T-helper 2 cell treated with Interferon-gamma antibody and Interleukin-4, amounts not matched to agents 5 μg/mL and 100 μg/mL, for 36 hours (primary cell): ENCODE data around the gene EGFR.

Source experiments
- DNase-seq: peaks from one replicate; pipeline ENCODE4 v3.0.0; 2021; ENCODE audit warnings: low spot score
- H3K27ac Mint-ChIP-seq: one replicate; pipeline ENCODE4 v1.8.0; 2021; ENCODE audit warnings: mild to moderate bottlenecking, mixed read lengths
- H3K27me3 Mint-ChIP-seq: one replicate; pipeline ENCODE4 v1.8.0; 2021; ENCODE audit warnings: low read depth, mixed read lengths
- H3K36me3 Mint-ChIP-seq: one replicate; pipeline ENCODE4 v1.8.0; 2021; ENCODE audit warnings: low read depth, mixed read lengths
- H3K4me1 Mint-ChIP-seq: one replicate; pipeline ENCODE4 v1.8.0; 2021; ENCODE audit warnings: low read depth, mixed read lengths
- H3K4me3 Mint-ChIP-seq: one replicate; pipeline ENCODE4 v1.8.0; 2022; ENCODE audit warnings: mild to moderate bottlenecking, moderate library complexity, mixed read lengths
- H3K9me3 Mint-ChIP-seq: one replicate; pipeline ENCODE4 v1.8.0; 2021; ENCODE audit warnings: mixed read lengths

The EGFR gene

DNA sequence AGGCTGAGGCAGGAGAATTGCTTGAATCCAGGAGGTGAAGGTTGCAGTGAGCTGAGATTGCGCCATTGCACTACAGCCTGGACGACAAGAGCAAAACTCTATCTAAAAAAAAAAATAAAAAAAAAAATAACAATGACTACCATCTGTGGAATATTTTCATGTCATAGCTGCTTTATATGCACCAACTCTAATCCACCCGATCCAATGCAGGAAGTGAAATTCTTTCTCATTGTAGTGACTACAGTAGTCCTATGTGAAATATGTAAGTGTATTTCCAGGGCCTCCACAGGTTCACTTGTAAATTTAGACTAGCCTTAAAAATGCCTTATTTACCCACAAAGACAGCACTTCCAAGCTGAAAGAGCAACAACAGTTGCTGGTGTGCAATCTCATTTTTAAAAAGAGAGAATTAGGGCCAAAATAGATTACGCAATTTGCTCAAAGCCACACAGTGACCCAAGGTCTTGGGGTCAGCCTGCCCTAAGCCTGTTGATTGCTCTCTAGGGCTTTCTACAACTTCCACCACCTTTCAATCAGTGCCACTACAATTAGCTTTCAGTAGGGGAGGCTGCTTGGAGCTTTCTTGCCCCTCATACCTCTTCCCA is 25.8 kb upstream of the EGFR start:
- no peak overlapping the region for H3K4me3 Mint-ChIP-seq
- no peaks in the 10 kb centered on the region for H3K36me3 Mint-ChIP-seq
- H3K4me1 Mint-ChIP-seq: peaks cover 16% of the 10 kb centered on the region
- H3K27me3 Mint-ChIP-seq: peaks cover 15% of the 10 kb centered on the region
- no peak overlapping the region for H3K27ac Mint-ChIP-seq
- DNase-seq: no peak
- no peaks in the 10 kb centered on the region for H3K9me3 Mint-ChIP-seq

- Mint-ChIP-seq H3K36me3 (no peaks in the 10 kb centered on the region), H3K4me1 (peaks cover 16% of the 10 kb centered on the region), H3K4me3 (no peak overlapping the region), H3K27ac (no peak overlapping the region), H3K9me3 (no peaks in the 10 kb centered on the region), H3K27me3 (peaks cover 17% of the 10 kb centered on the region)
- DNase-seq: no peak
Measured at GRCh38 chr7:54995166-54995565, 23.7 kb upstream of the EGFR start.

DNA sequence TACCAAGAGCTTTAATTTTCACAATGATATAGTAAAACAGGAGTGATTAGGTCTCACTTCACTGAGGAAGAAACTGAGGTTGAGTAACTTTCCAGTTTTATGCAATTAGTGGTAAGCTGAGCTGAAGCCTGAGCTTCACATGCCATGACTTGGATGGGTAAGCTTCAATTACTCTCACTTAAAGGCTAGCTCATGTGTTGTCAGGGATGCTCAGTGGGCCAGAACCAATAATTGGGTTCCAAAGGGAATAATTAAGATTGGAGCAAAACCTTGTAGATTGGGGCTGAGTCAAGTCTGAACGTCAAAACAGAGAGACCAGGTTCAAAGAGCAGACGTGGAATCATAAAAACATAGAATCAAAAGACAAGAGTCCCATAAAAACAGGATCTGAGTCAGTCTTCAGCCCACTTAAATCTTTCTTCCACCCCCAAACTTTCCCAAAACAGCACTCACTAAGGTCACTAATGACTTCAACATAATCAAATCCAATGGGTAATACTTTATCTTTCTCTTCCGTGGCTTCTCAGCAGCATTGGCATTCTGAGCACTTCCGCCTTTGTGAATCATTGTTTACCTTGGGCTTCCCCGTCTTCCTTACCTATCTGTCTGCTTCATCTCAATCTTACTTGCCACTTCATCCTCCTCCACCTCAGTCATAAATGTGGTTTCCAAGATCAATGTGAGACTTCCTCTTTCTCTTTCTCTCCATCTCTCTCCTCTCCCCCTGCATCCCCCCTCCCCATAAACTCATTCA is 23.0 kb upstream of the EGFR start:
- Mint-ChIP-seq H3K9me3 (no peaks in the 10 kb centered on the region), H3K27me3 (peaks cover 20% of the 10 kb centered on the region), H3K4me3 (peak overlapping the region; percentile 28), H3K36me3 (no peaks in the 10 kb centered on the region), H3K27ac (peak overlapping the region; percentile 51), H3K4me1 (peaks cover 16% of the 10 kb centered on the region)
- DNase-seq: peak; percentile 75

- DNase-seq: no peak
- Mint-ChIP-seq H3K27ac (peak overlapping the region; percentile 51), H3K27me3 (peaks cover 22% of the 10 kb centered on the region), H3K4me3 (peak overlapping the region; percentile 28), H3K36me3 (no peaks in the 10 kb centered on the region), H3K9me3 (no peaks in the 10 kb centered on the region), H3K4me1 (peaks cover 16% of the 10 kb centered on the region)
Measured at GRCh38 chr7:54996391-54996790, 22.4 kb upstream of the EGFR start.

DNA sequence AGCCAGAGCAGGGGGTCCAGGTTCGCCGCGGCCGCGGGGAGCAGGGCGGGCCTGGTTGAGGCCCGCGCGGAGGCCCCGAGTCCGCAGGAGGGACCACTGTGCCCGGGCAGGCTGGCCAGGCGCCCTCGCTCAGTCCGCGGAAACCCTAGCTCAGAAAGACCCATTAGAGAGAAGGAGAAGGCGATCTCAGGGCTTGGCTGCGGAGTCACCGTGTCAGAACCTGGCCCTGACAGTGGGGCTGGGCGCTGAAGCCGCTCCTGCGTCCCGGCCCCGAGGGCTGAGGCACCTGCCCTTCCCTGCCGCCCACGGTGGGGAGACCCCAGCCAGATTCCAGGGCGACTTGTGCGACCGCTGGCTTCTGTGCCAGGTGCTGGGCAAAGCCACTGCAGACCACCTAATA is 14.2 kb upstream of the EGFR start:
- Mint-ChIP-seq H3K4me3 (no peak overlapping the region), H3K4me1 (no peaks in the 10 kb centered on the region), H3K27me3 (peaks cover 19% of the 10 kb centered on the region), H3K36me3 (no peaks in the 10 kb centered on the region), H3K27ac (no peak overlapping the region), H3K9me3 (no peaks in the 10 kb centered on the region)
- no peak for DNase-seq

DNA sequence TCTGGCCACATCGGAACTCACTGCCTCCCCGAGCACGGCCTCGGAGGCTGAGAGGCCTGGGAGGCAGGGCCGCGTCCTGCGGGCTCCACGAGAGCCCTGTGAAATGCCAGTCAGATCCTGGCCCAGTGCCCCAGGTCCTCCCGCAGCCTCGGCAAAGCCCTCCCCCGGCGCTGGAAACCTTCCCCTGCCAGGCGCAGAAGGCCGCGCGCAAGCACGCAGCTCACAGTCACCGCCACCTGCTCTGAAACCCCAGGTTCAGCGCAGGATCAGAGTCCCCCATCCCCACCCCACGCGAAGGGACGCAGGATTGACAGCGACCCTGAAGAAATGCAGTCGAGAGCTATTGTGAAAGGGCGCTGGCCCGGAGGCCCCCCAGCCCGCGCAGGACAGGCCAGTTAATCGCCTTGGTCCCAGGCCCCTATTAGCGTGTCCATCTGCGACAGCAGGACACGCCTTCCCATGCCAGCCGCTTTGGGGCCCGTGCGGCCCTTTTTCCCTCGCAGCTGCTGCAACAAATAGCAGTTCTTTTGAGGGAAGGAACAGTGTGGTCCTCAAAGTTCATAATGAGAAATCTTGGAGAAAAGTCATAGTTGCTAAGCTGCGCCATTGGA is 13.5 kb upstream of the EGFR start:
- DNase-seq: no peak
- Mint-ChIP-seq H3K36me3 (no peaks in the 10 kb centered on the region), H3K9me3 (no peaks in the 10 kb centered on the region), H3K27me3 (peaks cover 16% of the 10 kb centered on the region), H3K4me3 (no peak overlapping the region), H3K4me1 (no peaks in the 10 kb centered on the region), H3K27ac (no peak overlapping the region)

GRCh38 chr7:55006499-55006898 is 12.3 kb upstream of the EGFR start:
- Mint-ChIP-seq H3K27ac (no peak overlapping the region), H3K4me1 (no peaks in the 10 kb centered on the region), H3K4me3 (no peak overlapping the region), H3K36me3 (no peaks in the 10 kb centered on the region), H3K27me3 (peaks cover 13% of the 10 kb centered on the region), H3K9me3 (no peaks in the 10 kb centered on the region)
- no peak for DNase-seq

DNA sequence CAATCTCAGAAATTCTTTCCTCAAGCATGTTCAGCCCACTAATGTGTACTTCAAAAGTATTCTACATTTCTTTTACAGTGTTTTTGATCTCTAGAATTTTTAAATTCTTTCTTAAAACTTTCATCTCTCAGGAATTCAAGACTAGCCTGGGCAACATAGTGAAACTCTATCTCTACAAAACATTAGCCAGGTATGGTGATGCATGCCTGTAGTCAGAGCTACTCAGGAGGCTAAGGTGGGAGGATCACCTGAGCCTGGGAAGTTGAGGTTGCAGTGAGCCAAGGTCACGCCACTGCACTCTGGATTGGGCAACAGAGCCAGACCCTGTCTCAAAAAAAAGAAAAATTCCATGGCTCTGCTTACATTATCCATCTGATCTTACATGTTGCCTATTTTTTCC is 5.0 kb upstream of the EGFR start:
- Mint-ChIP-seq H3K9me3 (no peaks in the 10 kb centered on the region), H3K4me1 (no peaks in the 10 kb centered on the region), H3K27me3 (peaks cover 54% of the 10 kb centered on the region), H3K27ac (no peak overlapping the region), H3K4me3 (no peak overlapping the region), H3K36me3 (no peaks in the 10 kb centered on the region)
- DNase-seq: no peak

GRCh38 chr7:55016061-55016745 is 2.6 kb upstream of the EGFR start:
- H3K9me3 Mint-ChIP-seq: no peaks in the 10 kb centered on the region
- H3K4me3 Mint-ChIP-seq: no peak overlapping the region
- no peaks in the 10 kb centered on the region for H3K4me1 Mint-ChIP-seq
- DNase-seq: no peak
- H3K27ac Mint-ChIP-seq: no peak overlapping the region
- H3K27me3 Mint-ChIP-seq: peaks cover 57% of the 10 kb centered on the region
- no peaks in the 10 kb centered on the region for H3K36me3 Mint-ChIP-seq

DNA sequence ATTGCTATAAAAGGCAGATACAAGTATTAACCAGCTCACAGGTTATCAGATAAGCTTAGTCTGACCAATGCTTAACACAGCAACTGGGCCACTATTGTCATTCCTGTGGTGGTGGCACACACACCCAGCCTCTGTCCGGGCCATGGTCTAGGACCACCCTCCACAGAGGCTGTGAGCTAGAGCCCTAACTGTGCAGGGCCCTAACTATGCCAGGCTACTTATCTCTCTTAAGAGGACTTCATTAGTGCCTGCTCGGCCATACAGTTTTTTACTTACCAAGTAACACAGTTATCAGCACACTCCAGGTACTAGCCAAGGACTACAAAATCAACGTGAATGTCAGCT is 2.1 kb upstream of the EGFR start:
- Mint-ChIP-seq H3K9me3 (no peaks in the 10 kb centered on the region), H3K27ac (no peak overlapping the region), H3K4me3 (no peak overlapping the region), H3K4me1 (no peaks in the 10 kb centered on the region), H3K36me3 (no peaks in the 10 kb centered on the region), H3K27me3 (peaks cover 62% of the 10 kb centered on the region)
- DNase-seq: no peak

DNA sequence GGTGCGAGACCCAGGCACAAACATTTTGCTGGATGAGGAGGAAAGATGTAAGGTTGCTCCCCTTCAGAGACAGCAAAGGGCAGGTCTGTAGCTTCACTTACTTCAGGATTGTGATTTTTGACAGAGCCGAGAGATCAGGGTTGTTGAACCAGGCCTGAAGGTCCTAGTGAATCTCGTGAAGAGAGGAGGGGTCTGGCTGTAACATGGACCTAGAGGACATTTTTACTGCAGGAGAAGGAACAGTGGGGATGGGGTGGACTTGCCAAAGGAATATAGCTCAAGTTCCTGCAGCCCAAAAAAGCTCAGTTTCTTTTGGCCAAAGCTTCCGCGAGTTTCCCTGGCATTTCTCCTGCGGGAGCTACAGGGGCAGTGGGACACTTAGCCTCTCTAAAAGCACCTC is 976 bp upstream of the EGFR start:
- H3K36me3 Mint-ChIP-seq: no peaks in the 10 kb centered on the region
- no peaks in the 10 kb centered on the region for H3K9me3 Mint-ChIP-seq
- H3K27me3 Mint-ChIP-seq: peaks cover 61% of the 10 kb centered on the region
- no peak for DNase-seq
- no peak overlapping the region for H3K4me3 Mint-ChIP-seq
- no peaks in the 10 kb centered on the region for H3K4me1 Mint-ChIP-seq
- H3K27ac Mint-ChIP-seq: no peak overlapping the region

- H3K36me3 Mint-ChIP-seq: no peaks in the 10 kb centered on the region
- no peaks in the 10 kb centered on the region for H3K4me1 Mint-ChIP-seq
- DNase-seq: no peak
- H3K27ac Mint-ChIP-seq: no peak overlapping the region
- no peaks in the 10 kb centered on the region for H3K9me3 Mint-ChIP-seq
- H3K4me3 Mint-ChIP-seq: no peak overlapping the region
- peaks cover 59% of the 10 kb centered on the region for H3K27me3 Mint-ChIP-seq
Measured at GRCh38 chr7:55019191-55019690, 424 bp downstream of the EGFR start.

GRCh38 chr7:55019691-55020465 is 1.1 kb downstream of the EGFR start:
- no peak for DNase-seq
- Mint-ChIP-seq H3K27me3 (peaks cover 57% of the 10 kb centered on the region), H3K4me3 (no peak overlapping the region), H3K27ac (no peak overlapping the region), H3K9me3 (no peaks in the 10 kb centered on the region), H3K36me3 (no peaks in the 10 kb centered on the region), H3K4me1 (no peaks in the 10 kb centered on the region)
